ENCODE results near the gene ZNF837.
A peak's percentile ranks its signal among the peaks of the same experiment; 100 is the strongest.

Gene ZNF837

DNA sequence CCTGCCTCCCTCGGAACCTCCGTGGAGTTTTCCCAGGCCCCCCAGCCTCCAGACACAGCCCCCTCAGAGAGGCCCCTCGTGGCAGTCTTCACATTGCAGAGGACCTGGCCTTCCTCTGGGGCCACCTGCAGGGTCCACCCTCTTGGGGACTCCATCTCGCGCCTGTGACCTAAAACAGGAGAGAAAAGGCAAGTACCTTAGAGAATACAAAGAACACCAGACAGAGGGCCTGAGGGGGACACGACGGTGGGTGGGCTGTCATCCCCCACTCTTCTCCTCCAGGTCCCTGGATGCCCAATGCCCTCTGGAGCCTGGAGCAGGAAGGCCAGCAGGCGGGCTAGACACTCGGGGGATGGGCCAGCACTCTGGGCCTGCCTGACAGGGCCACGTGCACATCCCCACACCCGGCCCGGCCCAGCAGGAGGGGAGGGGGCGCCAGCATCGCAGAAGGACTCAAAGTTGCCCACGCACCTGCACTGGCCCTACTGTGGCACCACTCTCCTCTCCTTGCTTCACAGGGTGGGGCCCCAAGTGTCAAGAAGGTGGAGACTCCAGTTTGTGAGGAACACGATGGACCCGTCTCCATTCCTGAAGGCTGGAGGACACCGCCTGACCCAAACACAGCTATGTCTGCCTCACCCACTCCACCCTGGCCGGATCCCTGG is 23.2 kb downstream of the ZNF837 start:
- no peak overlapping the region for H3K4me3 ChIP-seq (replicated peaks; ENCODE audit: low read depth, low read length)
- TF ChIP-seq, protein P1, sequence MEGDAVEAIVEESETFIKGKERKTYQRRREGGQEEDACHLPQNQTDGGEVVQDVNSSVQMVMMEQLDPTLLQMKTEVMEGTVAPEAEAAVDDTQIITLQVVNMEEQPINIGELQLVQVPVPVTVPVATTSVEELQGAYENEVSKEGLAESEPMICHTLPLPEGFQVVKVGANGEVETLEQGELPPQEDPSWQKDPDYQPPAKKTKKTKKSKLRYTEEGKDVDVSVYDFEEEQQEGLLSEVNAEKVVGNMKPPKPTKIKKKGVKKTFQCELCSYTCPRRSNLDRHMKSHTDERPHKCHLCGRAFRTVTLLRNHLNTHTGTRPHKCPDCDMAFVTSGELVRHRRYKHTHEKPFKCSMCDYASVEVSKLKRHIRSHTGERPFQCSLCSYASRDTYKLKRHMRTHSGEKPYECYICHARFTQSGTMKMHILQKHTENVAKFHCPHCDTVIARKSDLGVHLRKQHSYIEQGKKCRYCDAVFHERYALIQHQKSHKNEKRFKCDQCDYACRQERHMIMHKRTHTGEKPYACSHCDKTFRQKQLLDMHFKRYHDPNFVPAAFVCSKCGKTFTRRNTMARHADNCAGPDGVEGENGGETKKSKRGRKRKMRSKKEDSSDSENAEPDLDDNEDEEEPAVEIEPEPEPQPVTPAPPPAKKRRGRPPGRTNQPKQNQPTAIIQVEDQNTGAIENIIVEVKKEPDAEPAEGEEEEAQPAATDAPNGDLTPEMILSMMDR (IDR thresholded peaks at IDR 0.05; ENCODE audit: low read length, missing control alignments), result no peak
- no peak for DNase-seq (ENCODE audit: low read depth)

GRCh38 chr19:58356766-58357480 is 23.9 kb downstream of the ZNF837 start:
- DNase-seq (ENCODE audit: low read depth), result peak; percentile 27
- peak overlapping the region; percentile 19 for H3K4me3 ChIP-seq (replicated peaks; ENCODE audit: low read depth, low read length)
- TF ChIP-seq, protein P1 (IDR thresholded peaks at IDR 0.05; ENCODE audit: low read length, missing control alignments), result no peak

DNA sequence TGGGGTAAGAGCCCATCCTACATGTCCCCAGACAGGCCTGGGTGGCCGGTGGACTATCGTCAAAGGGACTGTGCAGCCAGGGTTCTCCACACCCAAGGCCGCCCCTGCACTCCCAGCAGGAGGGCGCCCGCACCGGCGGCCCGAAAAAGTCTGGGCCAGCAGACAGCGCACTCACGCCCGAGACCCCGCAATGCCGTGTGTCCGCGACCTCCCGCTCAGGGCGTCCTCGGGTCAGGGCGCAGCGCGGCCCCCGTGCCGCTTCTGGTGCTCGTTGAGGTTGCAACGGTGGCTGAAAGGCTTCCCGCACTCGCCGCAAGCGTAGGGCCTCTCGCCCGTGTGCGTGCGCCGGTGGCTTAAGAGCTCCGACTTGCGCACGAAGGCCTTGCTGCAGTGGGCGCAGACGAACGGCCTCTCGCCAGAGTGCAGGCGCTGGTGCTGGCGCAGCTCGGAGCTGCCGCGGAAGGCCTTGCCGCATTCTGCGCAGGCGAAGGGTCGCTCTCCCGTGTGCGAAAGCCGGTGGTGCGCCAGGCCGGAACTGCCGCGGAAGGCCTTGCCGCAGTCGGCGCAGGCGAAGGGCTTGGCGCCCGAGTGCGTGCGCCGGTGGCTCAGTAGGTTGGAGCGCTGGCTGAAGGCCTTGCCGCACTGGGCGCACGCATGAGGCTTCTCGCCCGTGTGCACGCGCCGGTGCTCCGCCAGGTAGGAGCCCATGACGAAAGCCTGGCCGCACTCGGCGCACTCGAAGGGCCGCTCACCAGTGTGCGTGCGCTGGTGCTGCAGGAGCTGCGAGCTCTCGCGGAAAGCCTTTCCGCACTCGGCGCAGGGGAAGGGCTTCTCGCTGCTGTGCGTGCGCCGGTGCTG is 24.7 kb downstream of the ZNF837 start:
- peak overlapping the region; percentile 19 for H3K4me3 ChIP-seq (replicated peaks; ENCODE audit: low read depth, low read length)
- peak; percentile 49 for DNase-seq (ENCODE audit: low read depth)
- TF ChIP-seq, protein P1 (IDR thresholded peaks at IDR 0.05; ENCODE audit: low read length, missing control alignments), result no peak

- TF ChIP-seq, protein P1 (IDR thresholded peaks at IDR 0.05; ENCODE audit: low read length, missing control alignments), result no peak
- no peak for DNase-seq (ENCODE audit: low read depth)
- H3K4me3 ChIP-seq (replicated peaks; ENCODE audit: low read depth, low read length), result no peak overlapping the region
Measured at GRCh38 chr19:58355215-58355796, 25.5 kb downstream of the ZNF837 start.

DNA sequence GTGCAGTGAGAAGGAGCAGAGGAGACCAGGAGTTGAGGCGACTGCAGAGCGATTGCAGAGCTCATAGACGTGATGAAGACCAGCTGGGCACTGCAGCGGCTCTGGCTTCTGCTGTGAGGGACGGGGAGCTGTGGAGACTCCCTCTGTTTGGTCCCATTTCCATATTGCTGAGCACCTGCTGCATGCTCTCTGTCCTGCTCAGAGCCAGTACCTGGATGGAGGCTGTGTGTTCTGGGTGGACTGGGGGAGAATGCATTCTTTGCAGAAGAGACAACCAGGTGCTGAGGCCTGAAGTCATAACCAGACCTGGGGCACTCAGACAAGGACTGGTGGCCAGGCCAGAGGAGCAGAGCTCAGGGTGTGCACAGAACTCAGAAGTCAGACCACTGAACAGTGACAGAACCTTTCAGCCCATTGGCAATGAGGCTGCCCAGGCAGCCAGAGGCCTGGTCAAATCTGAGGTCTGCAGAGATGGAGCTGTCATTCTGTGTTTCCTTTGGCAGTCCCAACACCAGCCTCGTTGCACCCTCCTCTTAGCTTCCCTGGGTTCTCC is 26.3 kb downstream of the ZNF837 start:
- no peak overlapping the region for H3K4me3 ChIP-seq (replicated peaks; ENCODE audit: low read depth, low read length)
- no peak for DNase-seq (ENCODE audit: low read depth)
- TF ChIP-seq, protein P1 (IDR thresholded peaks at IDR 0.05; ENCODE audit: low read length, missing control alignments), result no peak

GRCh38 chr19:58353717-58354477 is 26.9 kb downstream of the ZNF837 start:
- H3K4me3 ChIP-seq (replicated peaks; ENCODE audit: low read depth, low read length), result no peak overlapping the region
- DNase-seq (ENCODE audit: low read depth), result no peak
- TF ChIP-seq, protein P1 (IDR thresholded peaks at IDR 0.05; ENCODE audit: low read length, missing control alignments), result no peak

Measured in fibroblast of pulmonary artery (primary cell).